BJ (cell line): ENCODE results near the gene GSTT2B. TPM values are rescaled to one million over a fixed set of nuclear protein-coding genes. Genes with fewer than 3 reads are reported as not detected.
"Not testable (repeated sequence)": the region's sequence is repeated elsewhere in the genome, so short reads cannot be mapped to it uniquely, and the experiment has no call there.

Source experiments
- CTCF ChIA-PET: fragments of 350-600 bp; formaldehyde crosslinking; extraction: SDS; loops from one replicate; lab custom pipeline; 2021; ENCODE audit warnings: antibody characterized with exemption, inconsistent platforms; lab: Yijun Ruan, JAX
- POLR2A ChIA-PET: fragments of 300-600 bp; sonication (Branson Sonifier 250); formaldehyde crosslinking; extraction: SDS; loops from one replicate; lab custom pipeline; 2021; ENCODE audit warnings: antibody characterized with exemption; lab: Charles Lee
- DNase-seq: peaks from one replicate; pipeline ENCODE4 v3.0.0-alpha.2; 2011; ENCODE audit warnings: low read depth
- H3K27me3 ChIP-seq: 2 replicates; pipeline ENCODE4 v1.6.0; 2011; ENCODE audit warnings: low read length; ENCODE audit not compliant: control insufficient read depth, insufficient read depth
- H3K36me3 ChIP-seq: 2 replicates; pipeline ENCODE4 v1.5.1; 2011; ENCODE audit warnings: low read length; ENCODE audit not compliant: control insufficient read depth, insufficient read depth
- H3K4me3 ChIP-seq: 2 replicates; pipeline ENCODE4 v1.5.1; 2011; ENCODE audit warnings: low read depth, mild to moderate bottlenecking, control low read depth, low read length
- CTCF ChIP-seq: IDR thresholded peaks from 2 replicates; pipeline ENCODE4 v1.5.1; 2011; ENCODE audit warnings: low read depth, mild to moderate bottlenecking, control low read depth, inconsistent platforms, low read length, moderate library complexity; ENCODE audit not compliant: insufficient read depth
- polyA minus RNA-seq: library from RNA; depleted of rRNA, polyadenylated mRNA; stranded (reverse); fragments of >200 nt; gene quantifications from 2 replicates; pipeline ENCODE4 v1.2.3, GENCODE V29; 2011; rRNA and poly(A)+ RNA removed
- polyA plus RNA-seq: library from polyadenylated mRNA; depleted of rRNA; stranded (reverse); fragments of >200 nt; gene quantifications from 2 replicates; pipeline ENCODE4 v1.2.3, GENCODE V29; 2011; rRNA removed

GSTT2B gene
- polyA plus RNA-seq (3.6 and 5.9 TPM in 2 replicates), polyA minus RNA-seq (0.62 TPM in 1 of 2 replicates, not detected in the other)

GRCh38 chr22:23961084-23961771 is at the start of gene GSTT2B:
TSS of gene GSTT2B (minus strand) at chr22:23961195. CDS start at chr22:23961131, 64 bp downstream.
- H3K36me3 ChIP-seq, H3K4me3 ChIP-seq, CTCF ChIA-PET, H3K27me3 ChIP-seq, DNase-seq, POLR2A ChIA-PET: not testable (repeated sequence)

GRCh38 chr22:24010018-24010391 is 49.0 kb upstream of the GSTT2B start:
- no peak for TF ChIP-seq CTCF
- Histone ChIP-seq H3K27me3 (no peaks in the 10 kb centered on the region), H3K4me3 (no peak overlapping the region), H3K36me3 (no peaks in the 10 kb centered on the region)
- POLR2A ChIA-PET: no interaction called here
- CTCF ChIA-PET: interaction anchor here (0.8 kb wide), 1 partner anchor 147 kb away, joined by 4 read pairs; no protein-coding TSS in a partner anchor
- DNase-seq: no peak

- TF ChIP-seq CTCF: no peak
- Histone ChIP-seq H3K36me3 (no peaks in the 10 kb centered on the region), H3K4me3 (no peak overlapping the region), H3K27me3 (no peaks in the 10 kb centered on the region)
- ChIA-PET POLR2A (no interaction called here), CTCF (no interaction called here)
- no peak for DNase-seq
Measured at GRCh38 chr22:24009227-24010017, 48.4 kb upstream of the GSTT2B start.

GRCh38 chr22:24008381-24009226 is 47.6 kb upstream of the GSTT2B start:
- TF ChIP-seq CTCF: no peak
- Histone ChIP-seq H3K36me3 (no peaks in the 10 kb centered on the region), H3K27me3 (peaks cover 3% of the 10 kb centered on the region; the same call in 1 of the 2 replicates), H3K4me3 (no peak overlapping the region)
- DNase-seq: no peak
- ChIA-PET POLR2A (no interaction called here), CTCF (no interaction called here)

GRCh38 chr22:24008022-24008283 is 47.0 kb upstream of the GSTT2B start:
- H3K4me3 ChIP-seq: no peak overlapping the region
- TF ChIP-seq CTCF: no peak
- no peaks in the 10 kb centered on the region for H3K36me3 ChIP-seq
- peaks cover 3% of the 10 kb centered on the region; the same call in 1 of the 2 replicates for H3K27me3 ChIP-seq
- POLR2A ChIA-PET: no interaction called here
- CTCF ChIA-PET: no interaction called here
- DNase-seq: no peak
